HL-60 (cell line): ENCODE measurements around the gene PDE11A.

Experiments
- DNase-seq, 2 experiments: peaks; one replicate each; pipeline ENCODE4 v3.0.0-alpha.2; 2010 to 2020; ENCODE audit warnings: low read depth in 1 of 2, low spot score in 1 of 2
- H3K27ac ChIP-seq: fragments of 250-450 bp; sonication (Bioruptor Pico); replicated peaks from 2 replicates; pipeline ENCODE4 v1.5.1; 2020; ENCODE audit warnings: mild to moderate bottlenecking, moderate library complexity
- H3K27me3 ChIP-seq: fragments of 250-450 bp; sonication (Bioruptor Pico); 2 replicates; pipeline ENCODE4 v1.5.1; 2021; ENCODE audit warnings: mild to moderate bottlenecking, moderate library complexity; ENCODE audit not compliant: insufficient read depth, poor library complexity, severe bottlenecking
- H3K4me3 ChIP-seq: replicated peaks from 2 replicates; pipeline ENCODE4 v1.5.1; 2011; ENCODE audit warnings: mild to moderate bottlenecking, control low read depth, low read length; ENCODE audit not compliant: insufficient read depth
- CTCF ChIP-seq: IDR thresholded peaks from one replicate; pipeline ENCODE4 v1.5.1; 2011; ENCODE audit warnings: low read length, control low read depth, inconsistent platforms; ENCODE audit not compliant: insufficient read depth
- GABPA ChIP-seq: IDR thresholded peaks from 2 replicates; pipeline ENCODE4 v1.6.1; 2012; ENCODE audit warnings: low read depth
- POLR2AphosphoS5 ChIP-seq: IDR thresholded peaks from 2 replicates; pipeline ENCODE4 v1.6.1; 2012; ENCODE audit warnings: low read depth
- SPI1 ChIP-seq: IDR thresholded peaks from 2 replicates; pipeline ENCODE4 v1.6.1; 2012; ENCODE audit warnings: low read depth, mild to moderate bottlenecking, borderline replicate concordance
- TF ChIP-seq, protein P1 (sequence below): IDR thresholded peaks from 2 replicates; pipeline ENCODE4 v1.6.1; 2012; ENCODE audit warnings: low read depth; ENCODE audit not compliant: insufficient replicate concordance

Gene PDE11A

GRCh38 chr2:177586154-177586553 is 486.4 kb downstream of the PDE11A start:
- Histone ChIP-seq H3K27ac (no peak overlapping the region), H3K4me3 (no peak overlapping the region), H3K27me3 (no peaks in the 10 kb centered on the region)
- TF ChIP-seq CTCF = no peak
- no peak for TF ChIP-seq SPI1
- no peak for TF ChIP-seq POLR2AphosphoS5
- TF ChIP-seq, protein P1, sequence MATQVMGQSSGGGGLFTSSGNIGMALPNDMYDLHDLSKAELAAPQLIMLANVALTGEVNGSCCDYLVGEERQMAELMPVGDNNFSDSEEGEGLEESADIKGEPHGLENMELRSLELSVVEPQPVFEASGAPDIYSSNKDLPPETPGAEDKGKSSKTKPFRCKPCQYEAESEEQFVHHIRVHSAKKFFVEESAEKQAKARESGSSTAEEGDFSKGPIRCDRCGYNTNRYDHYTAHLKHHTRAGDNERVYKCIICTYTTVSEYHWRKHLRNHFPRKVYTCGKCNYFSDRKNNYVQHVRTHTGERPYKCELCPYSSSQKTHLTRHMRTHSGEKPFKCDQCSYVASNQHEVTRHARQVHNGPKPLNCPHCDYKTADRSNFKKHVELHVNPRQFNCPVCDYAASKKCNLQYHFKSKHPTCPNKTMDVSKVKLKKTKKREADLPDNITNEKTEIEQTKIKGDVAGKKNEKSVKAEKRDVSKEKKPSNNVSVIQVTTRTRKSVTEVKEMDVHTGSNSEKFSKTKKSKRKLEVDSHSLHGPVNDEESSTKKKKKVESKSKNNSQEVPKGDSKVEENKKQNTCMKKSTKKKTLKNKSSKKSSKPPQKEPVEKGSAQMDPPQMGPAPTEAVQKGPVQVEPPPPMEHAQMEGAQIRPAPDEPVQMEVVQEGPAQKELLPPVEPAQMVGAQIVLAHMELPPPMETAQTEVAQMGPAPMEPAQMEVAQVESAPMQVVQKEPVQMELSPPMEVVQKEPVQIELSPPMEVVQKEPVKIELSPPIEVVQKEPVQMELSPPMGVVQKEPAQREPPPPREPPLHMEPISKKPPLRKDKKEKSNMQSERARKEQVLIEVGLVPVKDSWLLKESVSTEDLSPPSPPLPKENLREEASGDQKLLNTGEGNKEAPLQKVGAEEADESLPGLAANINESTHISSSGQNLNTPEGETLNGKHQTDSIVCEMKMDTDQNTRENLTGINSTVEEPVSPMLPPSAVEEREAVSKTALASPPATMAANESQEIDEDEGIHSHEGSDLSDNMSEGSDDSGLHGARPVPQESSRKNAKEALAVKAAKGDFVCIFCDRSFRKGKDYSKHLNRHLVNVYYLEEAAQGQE = no peak
- no peak for TF ChIP-seq GABPA
- no peak for DNase-seq

DNA sequence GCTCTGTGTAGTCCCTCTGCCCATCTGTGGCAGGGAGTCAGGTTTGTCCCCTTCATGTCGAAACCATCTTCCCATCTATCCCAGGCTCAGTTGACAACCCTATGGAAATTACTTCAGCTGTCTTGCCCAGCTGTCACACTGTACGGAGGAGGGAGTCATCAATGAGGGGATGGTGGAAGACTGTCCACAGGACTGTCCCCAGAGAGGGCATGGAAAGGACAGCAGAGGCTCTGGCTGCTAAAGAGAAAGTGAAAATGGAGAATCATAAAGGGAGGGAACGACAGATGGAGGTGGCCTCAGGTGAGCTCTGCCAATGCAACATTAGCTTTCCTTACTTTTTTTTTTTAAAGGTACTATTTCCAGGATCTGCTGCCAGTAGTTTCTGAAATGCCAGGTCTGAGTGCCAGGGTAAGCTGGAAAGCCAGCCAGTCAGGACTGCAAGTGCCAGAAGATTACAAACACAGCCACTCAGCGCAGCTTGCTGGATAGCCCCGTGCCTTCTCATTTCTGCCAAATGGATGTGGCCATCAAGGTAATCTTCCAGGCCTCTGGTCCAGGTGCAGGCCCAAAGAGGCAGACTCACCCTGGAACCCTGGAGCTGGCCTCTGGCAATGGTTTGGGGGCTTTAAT is 487.2 kb downstream of the PDE11A start:
- Histone ChIP-seq H3K27me3 (no peaks in the 10 kb centered on the region), H3K4me3 (no peak overlapping the region), H3K27ac (no peak overlapping the region)
- no peak for DNase-seq
- no peak for TF ChIP-seq SPI1
- no peak for TF ChIP-seq POLR2AphosphoS5
- TF ChIP-seq CTCF = no peak
- TF ChIP-seq, protein P1 = no peak
- TF ChIP-seq GABPA = no peak

DNA sequence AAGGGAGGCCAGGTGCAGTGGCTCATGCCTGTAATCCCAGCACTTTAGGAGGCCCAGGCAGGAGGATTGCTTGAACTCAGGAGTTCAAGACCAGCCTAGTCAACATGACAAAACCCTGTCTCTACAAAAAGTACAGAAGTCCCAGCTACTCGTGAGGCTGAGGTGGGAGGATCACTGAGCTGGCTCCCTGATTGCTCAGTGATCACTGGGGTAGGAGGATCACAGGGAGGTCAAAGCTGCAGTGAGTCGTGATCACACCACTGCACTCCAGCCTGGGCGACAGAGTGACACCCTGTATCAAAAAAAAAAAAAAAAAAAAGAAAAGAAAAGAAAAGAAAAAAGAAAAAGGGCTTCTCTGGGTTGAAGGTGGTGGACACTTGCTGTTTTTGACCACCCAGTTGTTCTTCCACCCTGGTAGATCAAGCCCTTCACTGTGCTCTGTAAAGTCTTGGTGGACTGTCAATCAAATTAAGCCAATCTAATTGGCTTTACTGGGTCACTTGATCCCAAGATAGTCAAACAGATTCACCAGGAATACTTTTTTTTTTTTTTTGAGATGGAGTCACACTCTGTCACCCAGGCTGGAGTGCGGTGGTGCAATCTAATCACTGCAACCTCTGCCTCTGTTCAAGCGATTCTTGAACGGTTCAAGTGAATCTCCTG is 488.4 kb downstream of the PDE11A start:
- no peaks in the 10 kb centered on the region for H3K27me3 ChIP-seq
- H3K27ac ChIP-seq = no peak overlapping the region
- no peak for TF ChIP-seq CTCF
- TF ChIP-seq POLR2AphosphoS5 = no peak
- TF ChIP-seq, protein P1 = no peak
- TF ChIP-seq SPI1 = no peak
- no peak for TF ChIP-seq GABPA
- no peak overlapping the region for H3K4me3 ChIP-seq
- no peak for DNase-seq
